ENCODE results near the gene NUBPL.

GRCh38 chr14:31544816-31545215 is 16.4 kb upstream of the NUBPL start:
- TF ChIP-seq CTCF (IDR thresholded peaks at IDR 0.05; ENCODE audit: low read depth, low read length, poor library complexity, severe bottlenecking): no peak
- TF ChIP-seq EZH2phosphoT487 (IDR thresholded peaks at IDR 0.05; ENCODE audit: borderline replicate concordance, low read length): no peak

Measured in DOHH2 (cell line).